Kidney (tissue), 14 donors: ENCODE data around the gene RELCH. TPM values are rescaled to one million over a fixed set of nuclear protein-coding genes. Genes with fewer than 3 reads are reported as not detected.

Experiments
- DNase-seq, 5 donors: peaks; one replicate each; pipeline ENCODE4 v3.0.0-alpha.2; 2013 to 2020
- FAIRE-seq: peaks from 2 replicates; lab custom pipeline; 2012; peaks lifted over from hg19 to GRCh38; lab: Jason Lieb, UNC
- H3K27ac ChIP-seq, 2 donors: one replicate each; pipeline ENCODE4 v1.7.0; 2013; ENCODE audit warnings: low read depth in 2 of 2, low read length in 2 of 2, inconsistent platforms in 1 of 2
- H3K27me3 ChIP-seq: one replicate; pipeline ENCODE4 v1.7.1; 2013; ENCODE audit warnings: low read length, inconsistent platforms; ENCODE audit not compliant: control insufficient read depth, insufficient read depth
- H3K36me3 ChIP-seq, 3 donors: one replicate each; pipeline versions ENCODE4 v1.7.0 to v1.7.1; 2013; ENCODE audit warnings: low read length in 3 of 3, control low read depth in 1 of 3, inconsistent platforms in 1 of 3; ENCODE audit not compliant: insufficient read depth in 3 of 3, control insufficient read depth in 2 of 3
- H3K4me1 ChIP-seq, 3 donors: one replicate each; pipeline versions ENCODE4 v1.7.0 to v1.7.1; 2013; ENCODE audit warnings: low read length in 3 of 3, inconsistent platforms in 1 of 3, low read depth in 1 of 3; ENCODE audit not compliant: control insufficient read depth in 2 of 3, insufficient read depth in 2 of 3
- H3K4me3 ChIP-seq, 3 donors: one replicate each; pipeline versions ENCODE4 v1.7.0 to v1.8.1; 2013; ENCODE audit warnings: low read length in 3 of 3, control low read depth in 1 of 3, inconsistent platforms in 1 of 3
- H3K9ac ChIP-seq, 3 donors: one replicate each; pipeline versions ENCODE4 v1.7.0 to v1.7.1; 2013; ENCODE audit warnings: low read length in 3 of 3, control low read depth in 1 of 3, inconsistent platforms in 1 of 3
- H3K9me3 ChIP-seq, 3 donors: one replicate each; pipeline versions ENCODE4 v1.7.0 to v1.7.1; 2013; ENCODE audit warnings: low read length in 3 of 3, control low read depth in 1 of 3, inconsistent platforms in 1 of 3; ENCODE audit not compliant: control insufficient read depth in 2 of 3, insufficient read depth in 1 of 3
- CTCF ChIP-seq: IDR thresholded peaks from 3 replicates; pipeline ENCODE4 v1.5.1; 2012; ENCODE audit warnings: mild to moderate bottlenecking, moderate library complexity, borderline replicate concordance; ENCODE audit not compliant: insufficient read depth; ENCODE audit errors: extremely low read depth
- intact Hi-C: fragments of 100-400 bp; cut with DNase I; formaldehyde crosslinking; loops from one replicate; pipeline ENCODE4 v1.11.1; 2022
- polyA plus RNA-seq: library from polyadenylated mRNA; stranded (reverse); fragments of 350-450 nt; fragmentation: Illumina TruSeq; extraction: RNeasy Lipid Tissue Mini Kit (QIAGEN cat#74804); gene quantifications from one replicate; pipeline ENCODE4 v1.2.3, GENCODE V29; 2014; ENCODE audit warnings: low read depth, low replicate concordance; ENCODE audit not compliant: insufficient read depth
- total RNA-seq: library from RNA; stranded (reverse); fragmentation: NEBNext Ultra II Directional; extraction: Animal tissue kit (Norgen Biotek cat#: 25700); gene quantifications from one replicate; pipeline ENCODE4 v1.2.1, GENCODE V29; 2021
- donor health status: control.
- donor health status: control.
- donor health status: control.
- donor health status: control.
- donor health status: control.
- donor health status: DM: yes; HTN: yes; CAD: no.
- donor health status: Normal renal cell carcinoma (clear cell type).

RELCH gene
- total and polyA plus RNA-seq, 2 donors from 2014 or later = 9.0 to 39.0 TPM

DNA sequence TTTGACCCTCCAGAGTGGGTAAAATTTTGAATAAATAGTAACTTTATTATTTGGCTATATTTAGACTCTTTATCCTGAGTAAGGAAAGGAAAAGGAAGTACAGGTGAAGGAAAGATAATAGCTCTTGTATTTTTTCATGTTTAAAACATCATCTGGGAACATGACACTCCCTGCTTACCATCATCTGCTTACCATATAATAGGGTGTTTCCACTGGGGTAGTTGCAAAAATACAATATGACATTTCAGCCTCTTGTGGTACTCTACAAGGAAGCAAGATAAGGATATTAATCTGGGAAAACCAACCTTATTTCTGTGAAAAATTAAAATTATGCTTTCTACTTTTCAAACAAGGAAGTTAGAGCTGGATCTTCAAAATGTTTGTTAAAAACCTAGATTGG is 9.9 kb downstream of the RELCH start:
- FAIRE-seq (no peak), DNase-seq (no peak)
- H3K9ac ChIP-seq = no peak overlapping the region
- H3K27ac ChIP-seq = no peak overlapping the region
- no peak overlapping the region for H3K4me3 ChIP-seq
- no peak for TF ChIP-seq CTCF
- H3K36me3 ChIP-seq = no peaks in the 10 kb centered on the region
- H3K9me3 ChIP-seq = peaks cover 0 to 4% (median 0%) of the 10 kb centered on the region in 3 donors
- H3K4me1 ChIP-seq = peaks cover 0 to 5% (median 4%) of the 10 kb centered on the region in 3 donors
- intact Hi-C loops = no loop called here
- no peaks in the 10 kb centered on the region for H3K27me3 ChIP-seq

DNA sequence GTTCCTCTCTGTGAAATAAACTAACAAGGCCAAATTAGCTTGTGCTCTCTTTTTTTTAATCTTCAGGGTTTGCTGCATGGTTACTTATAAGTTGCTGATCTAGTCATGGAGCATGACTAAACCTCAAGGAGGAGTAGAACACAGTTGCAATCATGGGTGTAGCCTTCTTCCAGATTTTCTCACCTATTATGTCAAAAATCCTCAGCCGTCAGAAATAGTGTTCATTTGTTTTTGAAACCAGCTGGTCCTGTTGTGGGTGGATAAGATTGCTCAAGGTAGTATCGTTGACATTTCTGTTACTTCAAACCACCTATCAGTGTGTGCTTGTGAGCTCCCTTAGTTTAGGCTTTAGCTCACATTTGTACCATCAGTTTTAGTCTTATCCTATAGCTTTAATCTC is 11.2 kb downstream of the RELCH start:
- Histone ChIP-seq H3K9ac (no peak overlapping the region), H3K4me3 (no peak overlapping the region), H3K4me1 (peaks cover 0 to 5% (median 4%) of the 10 kb centered on the region in 3 donors), H3K27ac (no peak overlapping the region), H3K27me3 (no peaks in the 10 kb centered on the region), H3K9me3 (no peaks in the 10 kb centered on the region), H3K36me3 (no peaks in the 10 kb centered on the region)
- no peak for TF ChIP-seq CTCF
- DNase-seq (no peak), FAIRE-seq (no peak)
- intact Hi-C loops = no loop called here

GRCh38 chr18:62199629-62200028 is 12.6 kb downstream of the RELCH start:
- intact Hi-C loops = no loop called here
- no peaks in the 10 kb centered on the region for H3K27me3 ChIP-seq
- H3K36me3 ChIP-seq = no peaks in the 10 kb centered on the region
- H3K27ac ChIP-seq = no peak overlapping the region
- H3K4me3 ChIP-seq = no peak overlapping the region
- no peak for TF ChIP-seq CTCF
- no peak for FAIRE-seq
- H3K9ac ChIP-seq = no peak overlapping the region
- DNase-seq = no peak
- peaks cover 0 to 5% (median 4%) of the 10 kb centered on the region in 3 donors for H3K4me1 ChIP-seq
- H3K9me3 ChIP-seq = no peaks in the 10 kb centered on the region
